Measurements from ENCODE around the gene SLC6A3.

SLC6A3 gene

DNA sequence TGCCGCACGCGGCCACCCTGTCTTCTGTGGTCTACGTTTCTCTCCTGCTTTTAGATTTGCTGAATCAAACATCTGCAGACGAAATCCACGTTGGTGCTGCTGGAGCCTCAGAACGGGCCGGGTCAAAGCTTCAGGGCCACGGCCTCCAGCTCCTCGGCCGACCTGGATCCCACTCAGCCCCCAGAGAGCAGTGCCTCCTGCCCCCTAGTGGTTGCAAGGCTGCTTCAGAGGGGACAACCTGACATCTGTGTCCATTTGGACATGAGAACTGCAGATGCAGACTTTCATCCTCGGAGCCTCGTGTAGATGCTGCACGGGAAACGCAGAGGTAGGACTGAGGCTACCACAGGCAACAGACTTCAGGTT is 23.0 kb upstream of the SLC6A3 start:
- DNase-seq (ENCODE audit: low read depth), result no peak
- no peak overlapping the region for H3K4me3 ChIP-seq (ENCODE audit: low read depth, low read length)
- peak; percentile 70 for TF ChIP-seq CTCF (IDR thresholded peaks at IDR 0.05; ENCODE audit: control insufficient read depth, extremely low read depth, insufficient read depth)

GRCh38 chr5:1467341-1468246 is 22.4 kb upstream of the SLC6A3 start:
- no peak overlapping the region for H3K4me3 ChIP-seq (ENCODE audit: low read depth, low read length)
- TF ChIP-seq CTCF (IDR thresholded peaks at IDR 0.05; ENCODE audit: control insufficient read depth, extremely low read depth, insufficient read depth), result no peak
- DNase-seq (ENCODE audit: low read depth), result no peak

GRCh38 chr5:1466631-1467265 is 21.5 kb upstream of the SLC6A3 start:
- DNase-seq (ENCODE audit: low read depth), result no peak
- no peak overlapping the region for H3K4me3 ChIP-seq (ENCODE audit: low read depth, low read length)
- TF ChIP-seq CTCF (IDR thresholded peaks at IDR 0.05; ENCODE audit: control insufficient read depth, extremely low read depth, insufficient read depth), result no peak

GRCh38 chr5:1465966-1466471 is 20.8 kb upstream of the SLC6A3 start:
- no peak overlapping the region for H3K4me3 ChIP-seq (ENCODE audit: low read depth, low read length)
- DNase-seq (ENCODE audit: low read depth), result no peak
- no peak for TF ChIP-seq CTCF (IDR thresholded peaks at IDR 0.05; ENCODE audit: control insufficient read depth, extremely low read depth, insufficient read depth)

DNA sequence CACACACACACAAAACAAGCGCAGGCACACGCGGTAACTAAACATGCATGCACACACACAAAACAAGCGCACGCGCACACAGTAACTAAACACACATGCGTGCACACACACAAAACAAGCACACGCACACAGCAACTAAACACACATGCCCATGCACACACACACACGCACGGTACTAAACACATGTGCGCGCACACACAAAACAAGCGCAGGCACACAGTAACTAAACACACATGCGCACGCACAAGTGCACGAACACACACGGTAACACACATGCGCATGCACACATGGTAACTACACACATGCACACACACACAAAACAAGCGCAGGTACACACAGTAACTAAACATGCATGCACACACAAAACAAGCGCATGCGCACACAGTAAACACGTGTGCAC is 19.9 kb upstream of the SLC6A3 start:
- TF ChIP-seq CTCF (IDR thresholded peaks at IDR 0.05; ENCODE audit: control insufficient read depth, extremely low read depth, insufficient read depth), result no peak
- no peak overlapping the region for H3K4me3 ChIP-seq (ENCODE audit: low read depth, low read length)
- DNase-seq (ENCODE audit: low read depth), result no peak

DNA sequence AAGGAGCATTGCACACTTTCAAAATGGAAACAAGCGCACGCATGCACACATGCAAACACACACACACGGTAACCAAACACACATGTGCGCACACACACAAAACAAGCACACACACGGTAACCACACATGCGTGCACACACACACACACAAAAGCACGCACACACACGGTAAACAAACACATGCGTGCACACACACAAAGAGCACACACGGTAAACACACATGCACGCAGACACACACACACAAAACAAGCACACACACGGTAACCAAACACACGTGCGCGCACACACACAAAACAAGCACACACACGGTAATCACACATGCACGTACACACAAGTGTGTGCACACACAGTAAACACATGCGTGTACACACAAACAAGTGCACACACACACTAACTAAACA is 19.3 kb upstream of the SLC6A3 start:
- DNase-seq (ENCODE audit: low read depth), result no peak
- no peak for TF ChIP-seq CTCF (IDR thresholded peaks at IDR 0.05; ENCODE audit: control insufficient read depth, extremely low read depth, insufficient read depth)
- no peak overlapping the region for H3K4me3 ChIP-seq (ENCODE audit: low read depth, low read length)
